Ascending aorta (tissue), 2 donors: Measurements from ENCODE around the gene PLXNA4. TPM values are rescaled to one million over a fixed set of nuclear protein-coding genes. Genes with fewer than 3 reads are reported as not detected.
A peak's percentile ranks its signal among the peaks of the same experiment; 100 is the strongest.

Source experiments
- DNase-seq, 2 donors: peaks; one replicate each; pipeline ENCODE4 v3.0.0-alpha.2; 2019; ENCODE audit warnings: low spot score in 2 of 2
- H3K27ac ChIP-seq, 2 donors: fragments of 200-600 bp; sonication (generic); one replicate each; pipeline ENCODE4 v1.5.1; 2016 to 2017; ENCODE audit warnings: mild to moderate bottlenecking in 1 of 2
- H3K27me3 ChIP-seq: fragments of 200-600 bp; sonication (generic); one replicate; pipeline ENCODE4 v1.5.1; 2017
- H3K36me3 ChIP-seq, 2 donors: fragments of 200-600 bp; sonication (generic); one replicate each; pipeline ENCODE4 v1.5.1; 2016
- H3K4me1 ChIP-seq, 2 donors: fragments of 200-600 bp; sonication (generic); one replicate each; pipeline ENCODE4 v1.5.1; 2016 to 2017; ENCODE audit warnings: mild to moderate bottlenecking in 1 of 2
- H3K4me3 ChIP-seq, 2 donors: fragments of 200-600 bp; sonication (generic); one replicate each; pipeline ENCODE4 v1.5.1; 2016 to 2017; ENCODE audit warnings: mild to moderate bottlenecking in 1 of 2
- H3K9me3 ChIP-seq, 2 donors: fragments of 200-600 bp; sonication (generic); one replicate each; pipeline ENCODE4 v1.5.1; 2016
- CTCF ChIP-seq, 3 experiments: fragments of 200-600 bp in 2 of 3; fragments of 450-650 bp in 1 of 3; sonication (generic) in 2 of 3; IDR thresholded peaks; one replicate each; pipeline ENCODE4 v1.5.1; 2016 to 2019; ENCODE audit warnings: antibody characterized with exemption in 3 of 3, mild to moderate bottlenecking in 1 of 3, moderate library complexity in 1 of 3
- intact Hi-C: fragments of 100-400 bp; cut with DNase I; formaldehyde crosslinking; loops from one replicate; pipeline ENCODE4 v1.15.1; 2023
- total RNA-seq: library from RNA; depleted of rRNA; stranded (reverse); fragments of >200 nt; gene quantifications from one replicate; pipeline ENCODE4 v1.1.0, GENCODE V29; 2016

The PLXNA4 gene
- total RNA-seq, 1 donor from 2014 or later, result 27.1 TPM

DNA sequence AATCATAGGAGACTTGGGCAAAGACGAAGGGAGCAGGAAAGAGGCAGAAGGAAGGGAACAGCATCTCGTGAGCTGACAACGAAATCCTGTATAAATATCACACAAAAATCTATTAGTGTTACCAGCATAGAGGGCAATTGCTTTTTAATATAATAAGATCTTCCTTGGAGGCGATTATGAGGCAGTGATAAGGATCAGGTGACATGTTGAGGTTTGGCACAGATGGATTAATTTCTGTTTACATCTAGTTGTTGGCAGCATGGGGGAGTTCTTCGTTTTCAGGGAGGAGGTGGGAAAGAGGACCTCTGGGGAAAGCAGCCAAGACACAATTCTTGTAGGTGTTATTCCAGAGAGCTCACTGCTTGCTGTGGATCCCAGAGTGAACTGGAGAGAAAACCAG is 163.8 kb downstream of the PLXNA4 start:
- DNase-seq, result no peak
- Histone ChIP-seq H3K36me3 (no peaks in the 10 kb centered on the region), H3K4me1 (peaks cover 0 to 22% of the 10 kb centered on the region in 2 donors), H3K27me3 (no peaks in the 10 kb centered on the region), H3K9me3 (no peaks in the 10 kb centered on the region), H3K27ac (no peak overlapping the region), H3K4me3 (no peak overlapping the region)
- intact Hi-C loops, result no loop called here
- TF ChIP-seq CTCF (IDR thresholded peaks at IDR 0.05), result no peak

DNA sequence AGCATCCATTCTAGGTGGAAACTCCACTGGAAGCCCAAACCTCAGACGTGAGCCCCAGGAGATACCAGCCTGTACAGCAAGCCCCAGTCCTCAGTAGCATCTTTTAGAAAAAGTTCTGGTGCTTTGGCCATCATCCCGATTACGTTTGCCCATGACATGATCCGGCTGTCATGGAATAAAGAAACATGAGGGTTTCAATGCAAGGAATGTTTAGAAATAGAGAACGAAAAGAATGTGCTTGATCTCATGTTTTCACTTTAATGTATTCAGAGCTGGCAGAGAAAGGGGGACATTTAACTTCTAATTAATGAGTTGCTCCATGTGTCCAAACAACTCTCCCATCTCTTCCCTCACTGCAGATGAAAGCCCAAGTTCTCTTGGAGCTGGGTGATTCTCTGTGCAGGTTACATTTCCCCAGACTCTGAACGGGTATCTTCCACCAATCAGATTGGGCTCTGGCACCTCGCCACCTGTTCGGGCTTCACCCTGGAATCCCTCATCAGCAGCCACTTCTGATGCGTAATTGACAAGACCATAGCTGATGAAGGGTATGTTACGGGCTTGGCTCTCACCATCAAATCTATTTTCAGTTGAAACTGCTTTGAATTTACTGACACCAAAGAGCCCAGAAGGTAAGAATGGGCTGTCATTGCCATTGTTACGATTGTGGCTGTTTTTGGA is 165.3 kb downstream of the PLXNA4 start:
- Histone ChIP-seq H3K4me1 (peaks cover 0 to 27% of the 10 kb centered on the region in 2 donors), H3K9me3 (no peaks in the 10 kb centered on the region), H3K27me3 (no peaks in the 10 kb centered on the region), H3K4me3 (no peak overlapping the region), H3K27ac (peak overlapping the region in 1 of 2 donors; percentile 8), H3K36me3 (no peaks in the 10 kb centered on the region)
- intact Hi-C loops, result no loop called here
- DNase-seq, result no peak
- no peak for TF ChIP-seq CTCF (IDR thresholded peaks at IDR 0.05)

DNA sequence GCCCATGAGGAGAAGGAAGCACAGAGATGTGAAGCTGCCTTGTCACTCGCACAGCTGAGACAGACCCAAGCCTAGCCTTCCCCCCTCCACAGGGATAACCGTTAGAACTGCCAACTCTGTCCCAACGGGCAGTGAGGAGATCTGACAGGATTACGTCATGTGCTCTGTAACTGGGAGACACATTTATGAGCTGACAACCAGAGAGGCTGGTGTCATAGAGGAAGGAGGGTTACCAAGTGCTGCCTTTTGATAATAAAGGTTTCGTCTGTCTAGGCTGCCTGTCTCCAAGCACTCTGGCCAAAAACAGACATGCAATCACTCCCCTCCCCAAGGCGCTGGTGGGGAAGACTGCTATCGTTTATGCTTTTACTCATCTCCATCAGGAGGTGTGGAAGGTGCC is 165.9 kb downstream of the PLXNA4 start:
- TF ChIP-seq CTCF (IDR thresholded peaks at IDR 0.05), result no peak
- peaks cover 0 to 29% of the 10 kb centered on the region in 2 donors for H3K4me1 ChIP-seq
- no peaks in the 10 kb centered on the region for H3K9me3 ChIP-seq
- no peak overlapping the region for H3K27ac ChIP-seq
- H3K4me3 ChIP-seq, result no peak overlapping the region
- intact Hi-C loops, result no loop called here
- no peaks in the 10 kb centered on the region for H3K27me3 ChIP-seq
- H3K36me3 ChIP-seq, result no peaks in the 10 kb centered on the region
- peak in 1 of 2 donors; percentile 76 for DNase-seq

DNA sequence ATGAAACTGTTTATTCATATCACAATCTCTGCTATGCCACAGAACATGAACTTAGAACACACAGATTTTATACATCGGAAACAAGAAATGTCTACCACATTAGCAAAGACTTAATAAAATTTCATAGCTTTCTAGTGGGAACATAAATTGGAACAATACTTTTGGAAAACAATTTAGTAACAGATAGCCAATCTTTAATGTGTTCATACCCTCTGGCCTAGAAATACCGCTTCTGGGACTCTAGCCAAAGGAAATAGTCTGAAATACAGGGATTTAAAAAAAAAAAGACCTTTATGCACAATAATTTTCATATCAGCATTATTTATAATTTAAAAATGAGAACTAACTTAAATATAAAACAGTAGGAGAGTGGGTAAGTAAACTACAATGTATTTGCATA is 168.5 kb downstream of the PLXNA4 start:
- H3K4me3 ChIP-seq, result no peak overlapping the region
- intact Hi-C loops, result no loop called here
- H3K4me1 ChIP-seq, result peaks cover 4 to 39% of the 10 kb centered on the region in 2 donors
- TF ChIP-seq CTCF (IDR thresholded peaks at IDR 0.05), result no peak
- no peaks in the 10 kb centered on the region for H3K9me3 ChIP-seq
- no peaks in the 10 kb centered on the region for H3K36me3 ChIP-seq
- H3K27ac ChIP-seq, result no peak overlapping the region
- no peak for DNase-seq
- no peaks in the 10 kb centered on the region for H3K27me3 ChIP-seq

GRCh38 chr7:132406039-132406438 is 170.2 kb downstream of the PLXNA4 start:
- Histone ChIP-seq H3K27me3 (no peaks in the 10 kb centered on the region), H3K4me1 (peaks cover 9 to 55% of the 10 kb centered on the region in 2 donors), H3K36me3 (no peaks in the 10 kb centered on the region), H3K27ac (no peak overlapping the region), H3K4me3 (no peak overlapping the region), H3K9me3 (no peaks in the 10 kb centered on the region)
- DNase-seq, result no peak
- TF ChIP-seq CTCF (IDR thresholded peaks at IDR 0.05), result no peak
- intact Hi-C loops, result no loop called here
